SK-N-SH treated with all-trans-retinoic acid at 6 μM for 48 hours (cell line): ENCODE measurements around the gene CACNA1I.

Source experiments
- ATAC-seq: fragments of 200-7000 bp; cut with Tn5 transposase; 3 replicates; pipeline ENCODE4 v1.9.1; 2020; ENCODE audit warnings: mild to moderate bottlenecking, moderate library complexity
- ARNTL ChIP-seq: fragments of 450-650 bp; formaldehyde crosslinking; IDR thresholded peaks from 2 replicates; pipeline ENCODE4 v1.5.0; 2020; ENCODE audit warnings: low read depth, mild to moderate bottlenecking, moderate library complexity, borderline replicate concordance
- BACH2 ChIP-seq: fragments of 250-450 bp; sonication (Bioruptor Pico); IDR thresholded peaks from 2 replicates; pipeline ENCODE4 v1.9.0; 2021; ENCODE audit warnings: mild to moderate bottlenecking, borderline replicate concordance
- CSDC2 ChIP-seq: fragments of 250-450 bp; sonication (Bioruptor Pico); IDR thresholded peaks from 2 replicates; pipeline ENCODE4 v1.5.0; 2020; ENCODE audit warnings: mild to moderate bottlenecking, moderate library complexity
- CSRNP3 ChIP-seq: fragments of 250-450 bp; sonication (Bioruptor Pico); IDR thresholded peaks from 2 replicates; pipeline ENCODE4 v1.5.1; 2021; ENCODE audit warnings: mild to moderate bottlenecking, moderate library complexity
- ESRRG ChIP-seq: fragments of 250-450 bp; sonication (Bioruptor Pico); IDR thresholded peaks from 2 replicates; pipeline ENCODE4 v1.6.1; 2021; ENCODE audit warnings: mild to moderate bottlenecking
- GLIS3 ChIP-seq: fragments of 250-450 bp; sonication (Bioruptor Pico); IDR thresholded peaks from 2 replicates; pipeline ENCODE4 v1.5.0; 2020; ENCODE audit warnings: mild to moderate bottlenecking, moderate library complexity
- ISL1 ChIP-seq: fragments of 250-450 bp; sonication (Bioruptor Pico); IDR thresholded peaks from 2 replicates; pipeline ENCODE4 v2.1.2; 2022; ENCODE audit warnings: mild to moderate bottlenecking, moderate library complexity
- OSR1 ChIP-seq: fragments of 250-450 bp; sonication (Bioruptor Pico); IDR thresholded peaks from 2 replicates; pipeline ENCODE4 v1.8.0; 2022; ENCODE audit warnings: moderate library complexity, mild to moderate bottlenecking, inconsistent platforms
- POU6F1 ChIP-seq: fragments of 250-450 bp; sonication (Bioruptor Pico); IDR thresholded peaks from 2 replicates; pipeline ENCODE4 v1.8.0; 2021; ENCODE audit warnings: low read depth, mild to moderate bottlenecking, moderate library complexity, borderline replicate concordance
- PPARA ChIP-seq: fragments of 250-450 bp; sonication (Bioruptor Pico); IDR thresholded peaks from 2 replicates; pipeline ENCODE4 v1.5.0; 2020; ENCODE audit warnings: mild to moderate bottlenecking, borderline replicate concordance
- RARB ChIP-seq: fragments of 250-450 bp; sonication (Bioruptor Pico); IDR thresholded peaks from 2 replicates; pipeline ENCODE4 v1.8.0; 2021; ENCODE audit warnings: mild to moderate bottlenecking, moderate library complexity
- SNAI2 ChIP-seq: fragments of 250-450 bp; sonication (Bioruptor Pico); IDR thresholded peaks from 2 replicates; pipeline ENCODE4 v1.5.0; 2020; ENCODE audit warnings: mild to moderate bottlenecking, moderate library complexity
- TCF4 ChIP-seq: fragments of 250-450 bp; sonication (Bioruptor Pico); IDR thresholded peaks from 2 replicates; pipeline ENCODE4 v1.8.0; 2021; ENCODE audit warnings: mild to moderate bottlenecking, moderate library complexity, borderline replicate concordance
- TOX ChIP-seq: fragments of 250-450 bp; sonication (Bioruptor Pico); IDR thresholded peaks from 2 replicates; pipeline ENCODE4 v1.8.0; 2021; ENCODE audit warnings: mild to moderate bottlenecking, moderate library complexity, borderline replicate concordance
- TSHZ2 ChIP-seq: fragments of 250-450 bp; sonication (Bioruptor Pico); IDR thresholded peaks from 2 replicates; pipeline ENCODE4 v1.5.0; 2020; ENCODE audit warnings: mild to moderate bottlenecking, moderate library complexity
- ZC3H10 ChIP-seq: fragments of 250-450 bp; sonication (Bioruptor Pico); IDR thresholded peaks from 2 replicates; pipeline ENCODE4 v1.5.1; 2021; ENCODE audit warnings: mild to moderate bottlenecking, moderate library complexity
- ZFP3 ChIP-seq: fragments of 250-450 bp; sonication (Bioruptor Pico); IDR thresholded peaks from 2 replicates; pipeline ENCODE4 v1.5.0; 2020; ENCODE audit warnings: mild to moderate bottlenecking, moderate library complexity
- ZFP30 ChIP-seq: fragments of 450-650 bp; formaldehyde crosslinking; IDR thresholded peaks from 2 replicates; pipeline ENCODE4 v1.5.0; 2022; ENCODE audit warnings: mild to moderate bottlenecking, moderate library complexity
- ZNF565 ChIP-seq: fragments of 450-650 bp; formaldehyde crosslinking; conservative IDR thresholded peaks from 2 replicates; pipeline ENCODE4 v1.5.0; 2020; ENCODE audit warnings: low read depth, mild to moderate bottlenecking, moderate library complexity
- ZNF70 ChIP-seq: fragments of 450-650 bp; formaldehyde crosslinking; IDR thresholded peaks from 2 replicates; pipeline ENCODE4 v1.5.0; 2020; ENCODE audit warnings: mild to moderate bottlenecking, moderate library complexity
- ZNF8 ChIP-seq: fragments of 450-650 bp; formaldehyde crosslinking; IDR thresholded peaks from 2 replicates; pipeline ENCODE4 v1.5.0; 2020; ENCODE audit warnings: mild to moderate bottlenecking, moderate library complexity
- TF ChIP-seq, protein P1 (sequence below): fragments of 250-450 bp; sonication (Bioruptor Pico); IDR thresholded peaks from 2 replicates; pipeline ENCODE4 v1.8.0; 2020; ENCODE audit warnings: mild to moderate bottlenecking, moderate library complexity, borderline replicate concordance

The CACNA1I gene

GRCh38 chr22:39705386-39705785 lies 134.8 kb downstream of the CACNA1I start:
- TF ChIP-seq PPARA (CRISPR knock-in tag) (no peak), ESRRG (CRISPR knock-in tag) (no peak), ZNF70 (CRISPR knock-in tag) (no peak), ZC3H10 (CRISPR knock-in tag) (no peak), BACH2 (no peak), TOX (no peak)
- no peak for ATAC-seq

GRCh38 chr22:39706376-39707140 lies 136.0 kb downstream of the CACNA1I start:
- no peak for ATAC-seq
- TF ChIP-seq SNAI2 (CRISPR knock-in tag) (no peak), RARB (CRISPR knock-in tag) (no peak), ZNF70 (CRISPR knock-in tag) (no peak), GLIS3 (CRISPR knock-in tag) (no peak), ZFP30 (CRISPR knock-in tag) (no peak), ZNF565 (CRISPR knock-in tag) (no peak), ZFP3 (CRISPR knock-in tag) (no peak), ISL1 (no peak)
- TF ChIP-seq, protein P1, sequence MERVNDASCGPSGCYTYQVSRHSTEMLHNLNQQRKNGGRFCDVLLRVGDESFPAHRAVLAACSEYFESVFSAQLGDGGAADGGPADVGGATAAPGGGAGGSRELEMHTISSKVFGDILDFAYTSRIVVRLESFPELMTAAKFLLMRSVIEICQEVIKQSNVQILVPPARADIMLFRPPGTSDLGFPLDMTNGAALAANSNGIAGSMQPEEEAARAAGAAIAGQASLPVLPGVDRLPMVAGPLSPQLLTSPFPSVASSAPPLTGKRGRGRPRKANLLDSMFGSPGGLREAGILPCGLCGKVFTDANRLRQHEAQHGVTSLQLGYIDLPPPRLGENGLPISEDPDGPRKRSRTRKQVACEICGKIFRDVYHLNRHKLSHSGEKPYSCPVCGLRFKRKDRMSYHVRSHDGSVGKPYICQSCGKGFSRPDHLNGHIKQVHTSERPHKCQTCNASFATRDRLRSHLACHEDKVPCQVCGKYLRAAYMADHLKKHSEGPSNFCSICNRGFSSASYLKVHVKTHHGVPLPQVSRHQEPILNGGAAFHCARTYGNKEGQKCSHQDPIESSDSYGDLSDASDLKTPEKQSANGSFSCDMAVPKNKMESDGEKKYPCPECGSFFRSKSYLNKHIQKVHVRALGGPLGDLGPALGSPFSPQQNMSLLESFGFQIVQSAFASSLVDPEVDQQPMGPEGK (CRISPR knock-in tag), result no peak

- no peak for ATAC-seq
- TF ChIP-seq ZNF70 (CRISPR knock-in tag) (no peak), TSHZ2 (no peak), RARB (CRISPR knock-in tag) (no peak), POU6F1 (CRISPR knock-in tag) (no peak), ESRRG (CRISPR knock-in tag) (no peak), GLIS3 (CRISPR knock-in tag) (no peak), ARNTL (CRISPR knock-in tag) (no peak)
- TF ChIP-seq, protein P1 (CRISPR knock-in tag), result no peak
Measured at GRCh38 chr22:39707351-39707750, 136.8 kb downstream of the CACNA1I start.

GRCh38 chr22:39707816-39708215 lies 137.3 kb downstream of the CACNA1I start:
- ATAC-seq, result no peak
- TF ChIP-seq ZNF70 (CRISPR knock-in tag), result no peak
- TF ChIP-seq ZNF565 (CRISPR knock-in tag), result no peak
- no peak for TF ChIP-seq SNAI2 (CRISPR knock-in tag)
- TF ChIP-seq, protein P1 (CRISPR knock-in tag), result no peak
- no peak for TF ChIP-seq ZNF8 (CRISPR knock-in tag)
- no peak for TF ChIP-seq ESRRG (CRISPR knock-in tag)
- TF ChIP-seq TOX, result no peak
- TF ChIP-seq PPARA (CRISPR knock-in tag), result no peak
- TF ChIP-seq TCF4 (CRISPR knock-in tag), result no peak
- TF ChIP-seq CSRNP3, result no peak
- TF ChIP-seq CSDC2 (CRISPR knock-in tag), result no peak
- TF ChIP-seq ARNTL (CRISPR knock-in tag), result no peak
- TF ChIP-seq OSR1 (CRISPR knock-in tag), result no peak
- no peak for TF ChIP-seq ZFP30 (CRISPR knock-in tag)
- TF ChIP-seq ZFP3 (CRISPR knock-in tag), result no peak
- no peak for TF ChIP-seq RARB (CRISPR knock-in tag)
